ENCODE measurements around the gene ZNF276.

The ZNF276 gene

GRCh38 chr16:89716916-89717687, 4.2 kb upstream of the ZNF276 start:
- H3K27me3 ChIP-seq (ENCODE audit: insufficient read depth, insufficient read length) = peaks cover 22% of the 10 kb centered on the region
- H3K4me1 ChIP-seq (ENCODE audit: insufficient read depth, insufficient read length) = peaks cover 12% of the 10 kb centered on the region
- no peaks in the 10 kb centered on the region for H3K9me3 ChIP-seq (ENCODE audit: insufficient read depth, low read length)
- H3K9ac ChIP-seq (ENCODE audit: insufficient read length, low read depth) = peak overlapping the region; percentile 42
- DNase-seq (ENCODE audit: low read depth, low spot score) = no peak
- peaks cover 40% of the 10 kb centered on the region for H3K36me3 ChIP-seq (ENCODE audit: insufficient read depth, insufficient read length, low read length)
- H3K4me3 ChIP-seq (ENCODE audit: insufficient read length, low read depth) = no peak overlapping the region
- TF ChIP-seq SUZ12 (IDR thresholded peaks at IDR 0.05; ENCODE audit: extremely low read depth, insufficient read depth, insufficient read length) (no peak), ZNF274 (IDR thresholded peaks at IDR 0.05; ENCODE audit: low read depth, low read length) (no peak), YY1 (IDR thresholded peaks at IDR 0.05; ENCODE audit: insufficient read depth, insufficient read length) (no peak)

DNA sequence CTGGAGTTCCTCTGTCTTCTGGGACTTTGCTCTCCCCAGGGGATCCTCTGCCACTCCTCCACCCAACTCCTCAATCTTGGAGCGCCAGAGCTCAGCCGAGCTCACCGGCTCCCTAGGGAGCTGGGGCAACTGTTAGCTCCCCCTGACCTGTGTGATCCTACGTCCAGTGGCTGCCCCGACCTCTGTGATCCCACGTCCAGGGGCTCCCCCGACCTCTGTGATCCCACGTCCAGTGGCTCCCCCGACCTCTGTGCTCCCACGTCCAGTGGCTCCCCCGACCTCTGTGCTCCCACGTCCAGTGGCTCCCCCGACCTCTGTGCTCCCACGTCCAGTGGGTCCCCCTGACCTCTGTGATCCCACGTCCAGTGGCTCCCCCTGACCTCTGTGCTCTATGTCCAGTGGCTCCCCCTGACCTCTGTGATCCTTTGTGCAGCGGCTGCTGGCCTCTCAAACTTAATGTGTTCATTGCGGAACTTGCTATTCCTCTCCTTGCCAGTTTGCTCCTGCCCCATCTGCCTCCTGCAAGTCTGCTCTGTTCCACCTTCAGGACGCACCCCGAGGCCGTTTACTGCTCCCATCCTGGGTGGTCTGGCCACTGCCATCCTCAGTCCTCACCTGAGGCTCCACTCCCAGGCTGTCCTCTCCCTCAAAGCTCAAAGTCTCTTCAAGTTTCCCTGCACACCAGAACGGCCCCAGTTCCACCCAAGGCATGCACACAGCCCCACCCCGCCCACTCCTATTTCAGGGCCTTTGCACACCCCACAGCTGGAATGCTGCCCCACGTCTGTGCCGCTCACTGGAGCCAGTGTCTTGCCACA, 3.4 kb upstream of the ZNF276 start:
- peaks cover 44% of the 10 kb centered on the region for H3K36me3 ChIP-seq (ENCODE audit: insufficient read depth, insufficient read length, low read length)
- peak overlapping the region; percentile 42 for H3K9ac ChIP-seq (ENCODE audit: insufficient read length, low read depth)
- peaks cover 18% of the 10 kb centered on the region for H3K4me1 ChIP-seq (ENCODE audit: insufficient read depth, insufficient read length)
- no peak for DNase-seq (ENCODE audit: low read depth, low spot score)
- TF ChIP-seq ZNF274 (IDR thresholded peaks at IDR 0.05; ENCODE audit: low read depth, low read length) (no peak), YY1 (IDR thresholded peaks at IDR 0.05; ENCODE audit: insufficient read depth, insufficient read length) (no peak), SUZ12 (IDR thresholded peaks at IDR 0.05; ENCODE audit: extremely low read depth, insufficient read depth, insufficient read length) (no peak)
- no peak overlapping the region for H3K4me3 ChIP-seq (ENCODE audit: insufficient read length, low read depth)
- H3K27me3 ChIP-seq (ENCODE audit: insufficient read depth, insufficient read length) = peaks cover 30% of the 10 kb centered on the region
- H3K9me3 ChIP-seq (ENCODE audit: insufficient read depth, low read length) = no peaks in the 10 kb centered on the region

DNA sequence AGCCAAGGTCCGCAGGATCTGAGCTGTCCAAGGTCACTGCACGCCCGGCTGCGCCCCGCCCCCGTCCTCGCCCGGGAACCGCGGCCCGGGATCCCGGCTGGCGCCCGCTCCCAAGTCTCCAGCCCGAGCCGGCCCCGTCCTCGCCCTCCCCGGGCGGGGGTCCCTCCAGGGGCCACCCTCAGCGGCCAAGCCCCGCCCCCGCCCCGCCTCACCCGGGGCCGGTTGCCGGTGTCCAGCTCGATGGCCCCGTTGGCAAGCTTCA, 855 bp upstream of the ZNF276 start:
- no peaks in the 10 kb centered on the region for H3K9me3 ChIP-seq (ENCODE audit: insufficient read depth, low read length)
- TF ChIP-seq YY1 (IDR thresholded peaks at IDR 0.05; ENCODE audit: insufficient read depth, insufficient read length) (no peak), ZNF274 (IDR thresholded peaks at IDR 0.05; ENCODE audit: low read depth, low read length) (no peak), SUZ12 (IDR thresholded peaks at IDR 0.05; ENCODE audit: extremely low read depth, insufficient read depth, insufficient read length) (no peak)
- peak overlapping the region; percentile 88 for H3K9ac ChIP-seq (ENCODE audit: insufficient read length, low read depth)
- H3K27me3 ChIP-seq (ENCODE audit: insufficient read depth, insufficient read length) = peaks cover 47% of the 10 kb centered on the region
- H3K36me3 ChIP-seq (ENCODE audit: insufficient read depth, insufficient read length, low read length) = peaks cover 53% of the 10 kb centered on the region
- H3K4me1 ChIP-seq (ENCODE audit: insufficient read depth, insufficient read length) = peaks cover 30% of the 10 kb centered on the region
- H3K4me3 ChIP-seq (ENCODE audit: insufficient read length, low read depth) = peak overlapping the region; percentile 76
- DNase-seq (ENCODE audit: low read depth, low spot score) = no peak

GRCh38 chr16:89721546-89722391, 432 bp downstream of the ZNF276 start:
- TF ChIP-seq ZNF274 (IDR thresholded peaks at IDR 0.05; ENCODE audit: low read depth, low read length) (no peak), SUZ12 (IDR thresholded peaks at IDR 0.05; ENCODE audit: extremely low read depth, insufficient read depth, insufficient read length) (no peak), YY1 (IDR thresholded peaks at IDR 0.05; ENCODE audit: insufficient read depth, insufficient read length) (no peak)
- no peaks in the 10 kb centered on the region for H3K9me3 ChIP-seq (ENCODE audit: insufficient read depth, low read length)
- peak overlapping the region; percentile 76 for H3K4me3 ChIP-seq (ENCODE audit: insufficient read length, low read depth)
- no peak for DNase-seq (ENCODE audit: low read depth, low spot score)
- peaks cover 47% of the 10 kb centered on the region for H3K27me3 ChIP-seq (ENCODE audit: insufficient read depth, insufficient read length)
- H3K4me1 ChIP-seq (ENCODE audit: insufficient read depth, insufficient read length) = peaks cover 30% of the 10 kb centered on the region
- peak overlapping the region; percentile 90 for H3K9ac ChIP-seq (ENCODE audit: insufficient read length, low read depth)
- H3K36me3 ChIP-seq (ENCODE audit: insufficient read depth, insufficient read length, low read length) = peaks cover 43% of the 10 kb centered on the region

- H3K9ac ChIP-seq (ENCODE audit: insufficient read length, low read depth) = peak overlapping the region; percentile 90
- TF ChIP-seq YY1 (IDR thresholded peaks at IDR 0.05; ENCODE audit: insufficient read depth, insufficient read length) (no peak), ZNF274 (IDR thresholded peaks at IDR 0.05; ENCODE audit: low read depth, low read length) (no peak), SUZ12 (IDR thresholded peaks at IDR 0.05; ENCODE audit: extremely low read depth, insufficient read depth, insufficient read length) (no peak)
- H3K9me3 ChIP-seq (ENCODE audit: insufficient read depth, low read length) = no peaks in the 10 kb centered on the region
- peaks cover 25% of the 10 kb centered on the region for H3K4me1 ChIP-seq (ENCODE audit: insufficient read depth, insufficient read length)
- H3K27me3 ChIP-seq (ENCODE audit: insufficient read depth, insufficient read length) = peaks cover 46% of the 10 kb centered on the region
- DNase-seq (ENCODE audit: low read depth, low spot score) = no peak
- H3K4me3 ChIP-seq (ENCODE audit: insufficient read length, low read depth) = peak overlapping the region; percentile 76
- H3K36me3 ChIP-seq (ENCODE audit: insufficient read depth, insufficient read length, low read length) = peaks cover 44% of the 10 kb centered on the region
Observed at GRCh38 chr16:89722392-89723278, 1.3 kb downstream of the ZNF276 start.
